Measurements from ENCODE around the gene NEDD8.

DNA sequence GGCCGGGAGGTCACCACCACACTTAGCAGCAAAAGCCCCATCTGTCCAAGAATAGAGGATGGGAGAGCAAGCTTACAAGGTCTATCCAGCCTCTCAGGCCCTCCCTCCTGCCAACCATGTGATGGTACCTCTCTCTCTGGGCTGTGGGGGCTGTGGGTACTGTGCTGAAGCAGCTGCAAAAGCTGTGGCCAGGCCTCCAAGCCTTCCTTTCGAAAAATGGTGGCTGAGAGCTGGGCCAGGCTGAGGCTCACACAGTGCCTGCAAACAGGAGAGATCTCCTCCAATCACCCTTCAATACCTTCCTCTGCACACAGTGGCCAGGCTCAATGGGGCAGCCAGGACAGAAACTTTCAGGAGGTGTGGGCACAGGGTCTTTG lies 44.6 kb downstream of the NEDD8 start:
- TF ChIP-seq, protein P1, sequence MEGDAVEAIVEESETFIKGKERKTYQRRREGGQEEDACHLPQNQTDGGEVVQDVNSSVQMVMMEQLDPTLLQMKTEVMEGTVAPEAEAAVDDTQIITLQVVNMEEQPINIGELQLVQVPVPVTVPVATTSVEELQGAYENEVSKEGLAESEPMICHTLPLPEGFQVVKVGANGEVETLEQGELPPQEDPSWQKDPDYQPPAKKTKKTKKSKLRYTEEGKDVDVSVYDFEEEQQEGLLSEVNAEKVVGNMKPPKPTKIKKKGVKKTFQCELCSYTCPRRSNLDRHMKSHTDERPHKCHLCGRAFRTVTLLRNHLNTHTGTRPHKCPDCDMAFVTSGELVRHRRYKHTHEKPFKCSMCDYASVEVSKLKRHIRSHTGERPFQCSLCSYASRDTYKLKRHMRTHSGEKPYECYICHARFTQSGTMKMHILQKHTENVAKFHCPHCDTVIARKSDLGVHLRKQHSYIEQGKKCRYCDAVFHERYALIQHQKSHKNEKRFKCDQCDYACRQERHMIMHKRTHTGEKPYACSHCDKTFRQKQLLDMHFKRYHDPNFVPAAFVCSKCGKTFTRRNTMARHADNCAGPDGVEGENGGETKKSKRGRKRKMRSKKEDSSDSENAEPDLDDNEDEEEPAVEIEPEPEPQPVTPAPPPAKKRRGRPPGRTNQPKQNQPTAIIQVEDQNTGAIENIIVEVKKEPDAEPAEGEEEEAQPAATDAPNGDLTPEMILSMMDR (IDR thresholded peaks at IDR 0.05; ENCODE audit: extremely low read depth in 1 of 2, insufficient read depth in 1 of 2, low read depth in 1 of 2, low read length in 2 of 2) = no peak
- TF ChIP-seq MYC (IDR thresholded peaks at IDR 0.05; ENCODE audit: low read depth, low read length) (no peak), POLR2AphosphoS5 (IDR thresholded peaks at IDR 0.05; ENCODE audit: insufficient read depth, low read depth, low read length) (no peak), POLR2A (IDR thresholded peaks at IDR 0.05; ENCODE audit: low read depth, low read length) (no peak), FOS (IDR thresholded peaks at IDR 0.05; ENCODE audit: borderline replicate concordance, insufficient read depth, low read length) (no peak), EZH2 (IDR thresholded peaks at IDR 0.05; ENCODE audit: borderline replicate concordance, low read depth, low read length, severe bottlenecking) (no peak), GATA2 (IDR thresholded peaks at IDR 0.05; ENCODE audit: insufficient read depth, insufficient read length, low read depth, low read length) (no peak), JUN (IDR thresholded peaks at IDR 0.05; ENCODE audit: borderline replicate concordance, insufficient read depth, insufficient read length, low read depth) (no peak)
- TF ChIP-seq, protein P2, sequence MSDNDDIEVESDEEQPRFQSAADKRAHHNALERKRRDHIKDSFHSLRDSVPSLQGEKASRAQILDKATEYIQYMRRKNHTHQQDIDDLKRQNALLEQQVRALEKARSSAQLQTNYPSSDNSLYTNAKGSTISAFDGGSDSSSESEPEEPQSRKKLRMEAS (IDR thresholded peaks at IDR 0.05; ENCODE audit: insufficient read depth, insufficient read length) = no peak

Measured in endothelial cell of umbilical vein (primary cell).